ENCODE results near the gene MAG. TPM values are rescaled to one million over a fixed set of nuclear protein-coding genes. Genes with fewer than 3 reads are reported as not detected.

The MAG gene
- total RNA-seq, 1 experiment from 2014 or later = 0.46 TPM

- TF ChIP-seq ZNF425 (CRISPR knock-in tag; conservative IDR thresholded peaks at IDR 0.05) = no peak
- no peak for TF ChIP-seq ERG (CRISPR knock-in tag; IDR thresholded peaks at IDR 0.05)
- TF ChIP-seq TCF7 (CRISPR knock-in tag; IDR thresholded peaks at IDR 0.05; ENCODE audit: low read depth) = no peak
- no peak for TF ChIP-seq USF2 (CRISPR knock-in tag; IDR thresholded peaks at IDR 0.05)
Observed at GRCh38 chr19:35327642-35328041, 35.7 kb downstream of the MAG start (continued).

- CTCF ChIA-PET = interaction anchor here (0.8 to 2.1 kb wide), 3 partner anchors 22 to 24 kb away, joined by 3 to 10 read pairs (median 4); no protein-coding TSS in a partner anchor
- POLR2A ChIA-PET = no interaction called here
Observed at GRCh38 chr19:35328851-35329285, 36.9 kb downstream of the MAG start, which contains the start of gene CD22. TSS of gene CD22 (plus strand) at chr19:35329187. CDS start at chr19:35332041, 2,854 bp downstream.

More at GRCh38 chr19:35328851-35329285, 36.9 kb downstream of the MAG start, which contains the start of gene CD22:
- H3K4me3 Mint-ChIP-seq = no peak within 1 kb of the TSS
- no peak for DNase-seq (ENCODE audit: low spot score)
- ATAC-seq = no peak; the same call in 1 of the 2 replicates
- no peak within 1 kb of the TSS for H3K27ac Mint-ChIP-seq
- H3K36me3 Mint-ChIP-seq = no peaks in the 10 kb centered on the region
- no peak for TF ChIP-seq ZNF121 (CRISPR knock-in tag; IDR thresholded peaks at IDR 0.05)
- no peak for TF ChIP-seq MYBL2 (CRISPR knock-in tag; IDR thresholded peaks at IDR 0.05)
- no peak for TF ChIP-seq FOXJ3 (CRISPR knock-in tag; IDR thresholded peaks at IDR 0.05; ENCODE audit: borderline replicate concordance)
- no peak for TF ChIP-seq MAX (CRISPR knock-in tag; IDR thresholded peaks at IDR 0.05)
- TF ChIP-seq ZNF671 (CRISPR knock-in tag; IDR thresholded peaks at IDR 0.05) = no peak
- no peak for TF ChIP-seq ZNF232 (CRISPR knock-in tag; IDR thresholded peaks at IDR 0.05)
- TF ChIP-seq ZNF396 (CRISPR knock-in tag; IDR thresholded peaks at IDR 0.05; ENCODE audit: borderline replicate concordance) = no peak
- no peak for TF ChIP-seq AFF4 (CRISPR knock-in tag; IDR thresholded peaks at IDR 0.05; ENCODE audit: borderline replicate concordance)
- TF ChIP-seq RORB (CRISPR knock-in tag; IDR thresholded peaks at IDR 0.05) = no peak
- no peak for TF ChIP-seq E2F4 (CRISPR knock-in tag; IDR thresholded peaks at IDR 0.05; ENCODE audit: borderline replicate concordance, low read depth)
- no peak for TF ChIP-seq ZNF423 (CRISPR knock-in tag; IDR thresholded peaks at IDR 0.05)
- TF ChIP-seq ZMAT4 (CRISPR knock-in tag; IDR thresholded peaks at IDR 0.05) = no peak
- no peak for TF ChIP-seq ATF2 (CRISPR knock-in tag; IDR thresholded peaks at IDR 0.05; ENCODE audit: borderline replicate concordance, low read depth)
- no peak for TF ChIP-seq NR3C1 (CRISPR knock-in tag; conservative IDR thresholded peaks at IDR 0.05; ENCODE audit: low read depth)
- TF ChIP-seq NR2C2 (CRISPR knock-in tag; IDR thresholded peaks at IDR 0.05) = no peak
- TF ChIP-seq NR1H2 (CRISPR knock-in tag; IDR thresholded peaks at IDR 0.05) = no peak
- no peak for TF ChIP-seq CBFB (CRISPR knock-in tag; IDR thresholded peaks at IDR 0.05; ENCODE audit: low read depth)
- TF ChIP-seq IRF1 (CRISPR knock-in tag; IDR thresholded peaks at IDR 0.05) = no peak
- no peaks in the 10 kb centered on the region; the same call in 1 of the 2 replicates for H3K27me3 Mint-ChIP-seq (ENCODE audit: low read depth)
- peaks cover 13% of the 10 kb centered on the region for H3K4me1 Mint-ChIP-seq
- H3K9me3 Mint-ChIP-seq = no peaks in the 10 kb centered on the region
